GM18517 (cell line): ENCODE results near the gene ZDHHC11B.
"Not testable (repeated sequence)": the region's sequence is repeated elsewhere in the genome, so short reads cannot be mapped to it uniquely, and the experiment has no call there.

Experiments
- ATAC-seq: cut with Tn5 transposase; IDR thresholded peaks from one replicate; pipeline ENCODE4 v1.9.1; 2021; ENCODE audit warnings: mild to moderate bottlenecking, moderate library complexity; ENCODE audit not compliant: unreplicated experiment

Gene ZDHHC11B, protein sequence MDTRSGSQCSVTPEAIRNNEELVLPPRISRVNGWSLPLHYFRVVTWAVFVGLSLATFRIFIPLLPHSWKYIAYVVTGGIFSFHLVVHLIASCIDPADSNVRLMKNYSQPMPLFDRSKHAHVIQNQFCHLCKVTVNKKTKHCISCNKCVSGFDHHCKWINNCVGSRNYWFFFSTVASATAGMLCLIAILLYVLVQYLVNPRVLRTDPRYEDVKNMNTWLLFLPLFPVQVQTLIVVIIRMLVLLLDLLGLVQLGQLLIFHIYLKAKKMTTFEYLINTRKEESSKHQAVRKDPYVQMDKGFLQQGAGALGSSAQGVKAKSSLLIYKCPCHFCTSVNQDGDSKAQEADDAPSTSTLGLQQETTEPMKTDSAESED

GRCh38 chr5:784428-785177 is at the start of gene ZDHHC11B:
Gene ZDHHC11B, minus strand, starts transcription at chr5:784729. Its CDS starts 17,810 bp downstream, at chr5:766919.
- ATAC-seq = peak; percentile 68

DNA sequence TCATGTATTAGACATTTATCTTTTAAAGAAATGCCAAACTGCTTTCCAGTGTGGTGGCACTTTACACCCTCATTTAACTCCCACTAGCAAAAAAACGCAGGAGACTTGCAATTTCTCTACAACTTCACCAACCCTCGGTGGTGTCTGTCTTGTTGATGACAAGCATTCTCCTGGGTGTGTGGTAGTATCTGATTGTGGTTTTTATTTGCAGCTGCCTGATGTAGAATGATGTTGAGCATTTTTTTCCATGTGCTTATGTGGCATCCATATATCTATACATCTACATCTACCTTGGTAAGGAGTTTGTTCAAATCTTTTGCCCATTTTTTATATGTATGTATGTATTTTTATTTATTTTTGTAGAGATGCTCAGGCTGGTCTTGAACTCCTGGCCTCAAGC is 49.5 kb upstream of the ZDHHC11B start:
- ATAC-seq = not testable (repeated sequence)

GRCh38 chr5:828194-828593 is 43.7 kb upstream of the ZDHHC11B start:
- not testable (repeated sequence) for ATAC-seq

DNA sequence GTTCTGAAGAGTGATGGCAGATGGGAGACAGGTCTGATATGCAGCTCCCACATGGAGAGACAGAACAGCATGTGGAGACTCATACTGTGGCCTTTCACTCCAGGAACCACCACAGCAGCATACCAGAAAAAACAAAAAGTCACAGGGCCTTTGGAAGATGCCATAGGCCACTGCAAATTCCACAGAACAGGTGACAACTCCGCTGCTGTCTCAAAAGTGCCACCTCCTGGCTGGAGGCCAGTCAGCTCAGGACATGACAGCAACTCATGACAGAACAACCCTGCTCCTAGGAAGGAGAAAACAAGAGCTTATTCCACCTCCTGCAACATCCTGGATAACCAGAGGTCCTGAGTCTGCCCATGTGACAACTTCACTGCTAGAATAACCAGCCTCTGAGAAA is 41.0 kb upstream of the ZDHHC11B start:
- not testable (repeated sequence) for ATAC-seq

- no peak for ATAC-seq
These were observed 37.0 kb upstream of the ZDHHC11B start for GRCh38 chr5:821504-821903.

DNA sequence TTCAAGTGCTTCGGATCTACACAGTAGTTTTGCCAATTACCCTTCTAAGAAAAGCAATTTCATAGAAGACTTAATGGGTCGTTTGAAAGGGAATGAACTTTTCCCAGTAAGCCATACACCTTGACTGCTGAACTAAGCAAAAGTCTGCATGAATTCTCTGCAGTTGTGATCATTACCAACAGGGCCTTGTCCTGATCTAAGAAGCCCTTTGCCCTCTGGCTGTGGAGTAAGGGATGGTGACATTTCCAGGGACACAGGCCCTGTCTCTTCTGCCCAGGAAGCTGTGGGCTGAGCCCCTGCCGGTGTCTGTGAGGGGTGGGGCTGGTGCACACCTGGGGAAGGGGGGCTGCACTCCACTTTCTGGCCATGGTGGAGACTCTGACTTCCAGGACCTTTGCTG is 35.7 kb upstream of the ZDHHC11B start:
- no peak for ATAC-seq

DNA sequence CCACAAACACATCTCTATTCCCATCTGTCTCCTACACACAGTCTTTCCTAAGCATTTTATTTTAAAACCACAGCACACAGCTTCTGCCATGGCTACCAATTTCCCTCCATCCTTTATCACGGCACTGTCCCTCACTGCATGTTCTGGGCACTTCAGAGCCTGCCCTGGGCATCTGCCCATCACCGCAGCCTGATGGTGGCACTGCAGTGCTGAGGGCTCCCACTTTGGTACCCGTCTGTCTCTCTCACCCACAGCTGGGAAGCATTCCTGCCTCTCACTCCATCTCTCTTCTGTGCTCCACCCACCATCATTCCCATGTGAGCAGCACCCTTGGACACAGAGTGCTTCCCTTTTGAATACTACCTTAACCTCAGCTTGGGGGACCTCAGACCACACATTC is 34.5 kb upstream of the ZDHHC11B start:
- no peak for ATAC-seq

DNA sequence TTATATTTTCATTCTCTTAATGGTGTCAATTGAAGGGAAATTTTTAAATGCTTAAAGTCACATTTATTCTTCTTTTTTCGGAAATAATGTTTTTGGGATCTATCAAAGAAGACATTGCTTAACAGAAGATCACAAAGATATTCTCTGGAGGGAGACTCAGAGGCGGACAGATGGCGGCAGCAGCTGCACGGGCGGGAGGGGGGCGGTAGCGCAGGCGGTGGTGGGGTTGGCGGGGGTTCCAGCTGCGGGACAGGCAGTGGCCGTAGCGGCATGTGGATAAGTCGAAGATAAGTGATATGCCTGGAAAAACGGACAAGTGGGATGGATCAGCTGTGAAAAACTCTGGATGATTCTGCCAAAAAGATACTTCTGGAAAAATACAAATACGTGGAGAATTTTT is 31.6 kb upstream of the ZDHHC11B start:
- ATAC-seq = no peak

DNA sequence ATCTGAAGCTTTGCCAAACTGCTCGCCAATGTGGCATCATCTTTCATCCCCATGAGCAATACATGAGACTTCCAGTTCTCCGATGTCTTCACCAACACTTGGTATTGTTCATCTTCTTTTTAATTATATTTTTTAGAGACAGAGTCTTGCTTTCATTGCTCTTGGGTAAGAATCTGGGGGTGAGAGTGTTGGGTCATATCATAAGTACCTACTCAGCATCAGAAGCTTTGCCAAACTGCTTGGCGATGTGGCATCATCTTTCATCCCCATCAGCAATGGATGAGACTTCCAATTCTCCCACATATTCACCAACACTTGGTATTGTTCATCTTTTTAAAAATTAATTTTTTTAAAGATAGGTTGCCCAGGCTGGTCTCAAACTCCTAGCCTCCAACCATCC is 30.9 kb upstream of the ZDHHC11B start:
- ATAC-seq = no peak

GRCh38 chr5:813575-813974 is 29.0 kb upstream of the ZDHHC11B start:
- ATAC-seq = not testable (repeated sequence)

GRCh38 chr5:811384-811783 is 26.9 kb upstream of the ZDHHC11B start:
- not testable (repeated sequence) for ATAC-seq

DNA sequence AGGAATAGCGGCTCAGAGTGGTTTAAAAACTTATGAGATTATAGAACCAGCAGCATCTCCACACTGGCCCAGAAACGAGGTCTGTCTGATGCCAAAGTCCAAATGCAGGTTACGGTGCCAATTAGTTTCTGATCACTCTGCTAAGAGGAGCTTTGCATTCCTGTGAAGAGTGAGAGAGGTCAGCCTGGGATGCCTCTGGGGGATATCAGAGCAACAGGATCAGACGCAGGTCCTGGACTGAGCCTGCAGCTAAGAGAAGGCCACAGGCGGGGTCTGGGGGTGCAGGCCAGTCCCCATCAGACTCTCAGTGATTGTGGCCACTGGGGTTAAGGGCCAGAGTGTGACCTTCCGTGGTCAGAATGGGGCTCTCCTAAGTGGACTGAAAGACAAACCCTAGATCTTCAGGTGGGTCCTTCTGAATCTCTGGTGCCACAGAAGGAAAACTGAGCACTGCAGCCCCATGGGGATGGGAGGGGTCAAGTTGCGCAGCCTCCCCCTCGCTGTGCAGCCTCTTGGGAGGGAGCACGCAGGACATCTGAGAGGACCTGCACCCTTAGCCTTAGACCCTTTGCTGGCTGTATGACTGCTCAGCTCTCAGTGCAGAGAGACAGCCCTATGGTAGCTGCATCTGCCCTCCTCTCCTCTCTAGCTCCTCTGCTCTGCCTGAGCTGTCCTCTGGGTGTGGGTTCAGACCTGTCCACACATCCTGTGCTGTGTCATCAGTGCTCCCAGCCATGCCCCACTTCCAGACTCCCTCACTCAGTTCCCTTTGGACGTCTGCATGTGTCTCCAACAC is 23.4 kb upstream of the ZDHHC11B start:
- not testable (repeated sequence) for ATAC-seq

DNA sequence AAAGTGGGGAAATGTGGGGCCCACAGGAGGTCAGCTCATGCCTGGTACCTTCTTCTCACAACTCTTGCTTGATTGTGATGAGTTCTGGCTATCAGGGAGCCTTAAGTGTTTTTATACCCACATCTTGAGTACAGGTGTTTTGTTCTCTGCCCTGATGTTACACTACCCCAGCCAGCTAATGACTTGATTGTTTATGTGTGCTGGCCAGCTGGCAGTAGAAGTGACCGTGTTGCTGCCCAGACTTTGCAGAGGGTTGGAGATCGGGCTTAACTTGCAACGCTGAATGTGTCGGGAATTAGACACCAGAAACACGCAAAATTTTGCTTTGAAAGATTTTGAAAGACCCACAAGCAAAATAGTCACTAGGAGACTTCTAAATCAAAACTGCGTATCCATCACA is 16.9 kb upstream of the ZDHHC11B start:
- ATAC-seq = no peak

GRCh38 chr5:801055-801454 is 16.5 kb upstream of the ZDHHC11B start:
- not testable (repeated sequence) for ATAC-seq

GRCh38 chr5:798505-799138 is 14.1 kb upstream of the ZDHHC11B start:
- not testable (repeated sequence) for ATAC-seq

DNA sequence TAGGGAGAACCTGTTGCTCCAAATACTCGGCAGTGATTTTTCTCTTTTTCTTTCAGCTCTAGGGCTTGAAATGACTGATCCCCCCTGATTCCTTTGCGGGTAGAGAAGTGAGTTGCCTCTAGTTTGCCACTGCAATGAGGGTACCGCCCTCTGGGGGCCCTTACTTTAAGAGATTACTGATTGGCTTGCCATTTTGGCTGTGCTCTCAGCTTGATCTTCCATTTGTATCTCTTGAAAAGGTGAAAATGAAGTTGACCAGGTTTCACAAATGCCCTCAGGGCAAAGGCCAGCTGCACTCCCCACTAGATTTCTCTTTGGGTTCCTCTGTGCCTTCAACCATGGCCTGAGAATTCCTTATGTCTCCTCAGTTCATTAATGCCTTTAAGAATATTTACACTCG is 13.5 kb upstream of the ZDHHC11B start:
- ATAC-seq = not testable (repeated sequence)

DNA sequence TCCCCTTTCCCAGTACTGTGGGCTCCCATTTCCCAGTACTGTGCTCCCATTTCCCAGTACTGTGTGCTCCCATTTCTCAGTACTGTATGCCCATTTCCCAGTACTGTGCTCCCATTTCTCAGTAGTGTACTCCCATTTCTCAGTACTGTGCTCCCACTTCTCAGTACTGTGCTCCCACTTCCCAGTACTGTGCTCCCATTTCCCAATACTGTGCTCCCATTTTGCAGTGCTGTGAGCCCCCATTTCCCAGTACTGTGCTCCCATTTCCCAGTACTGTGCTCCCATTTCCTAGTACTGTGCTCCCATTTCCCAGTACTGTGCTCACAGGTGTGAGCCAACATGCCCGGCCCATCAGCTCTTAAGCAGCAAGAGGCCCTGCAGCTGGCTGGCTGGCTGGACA is 11.3 kb upstream of the ZDHHC11B start:
- not testable (repeated sequence) for ATAC-seq

- not testable (repeated sequence) for ATAC-seq
These were observed 10.4 kb upstream of the ZDHHC11B start for GRCh38 chr5:794948-795347.

GRCh38 chr5:788703-789102 is 4.2 kb upstream of the ZDHHC11B start:
- ATAC-seq = not testable (repeated sequence)

DNA sequence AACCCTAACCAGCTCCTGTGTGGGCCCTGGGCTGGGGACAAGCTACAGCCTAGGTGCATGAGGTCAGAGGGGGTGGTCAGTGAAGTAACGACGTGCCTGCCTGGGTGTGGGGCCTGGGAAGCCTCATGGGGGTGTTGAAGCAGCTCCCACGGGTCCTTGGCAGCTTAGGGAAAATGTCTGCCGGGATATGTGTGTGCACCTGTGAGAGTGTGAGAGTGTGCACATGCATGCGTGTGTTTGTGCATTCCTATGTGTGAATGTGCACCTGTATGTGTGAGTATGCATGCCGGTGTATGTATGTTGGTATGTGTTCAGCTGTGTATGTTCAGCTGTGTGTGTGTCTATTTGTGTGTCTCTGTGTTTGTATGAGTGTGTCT is 3.3 kb upstream of the ZDHHC11B start:
- not testable (repeated sequence) for ATAC-seq
